SIG-M5 treated with dmso at 0.1 percent for 504 hours (cell line): ENCODE measurements around the gene SMARCAL1.

Experiments
- DNase-seq: peaks from one replicate; lab custom pipeline; 2025; ENCODE audit not compliant: unreplicated experiment; lab: John Stamatoyannopoulos, UW

The SMARCAL1 gene

GRCh38 chr2:216426938-216427337 lies 14.7 kb downstream of the SMARCAL1 start:
- DNase-seq = no peak

- peak; percentile 10 for DNase-seq
These were observed 16.5 kb downstream of the SMARCAL1 start for GRCh38 chr2:216428618-216429350.

- DNase-seq = no peak
These were observed 17.1 kb downstream of the SMARCAL1 start for GRCh38 chr2:216429428-216429827.

GRCh38 chr2:216430811-216431530 lies 18.7 kb downstream of the SMARCAL1 start:
- no peak for DNase-seq

GRCh38 chr2:216431531-216431856 lies 19.2 kb downstream of the SMARCAL1 start:
- DNase-seq = no peak

- no peak for DNase-seq
These were observed 24.1 kb downstream of the SMARCAL1 start for GRCh38 chr2:216436383-216436782.

- DNase-seq = no peak
These were observed 29.2 kb downstream of the SMARCAL1 start for GRCh38 chr2:216441308-216442010.

- no peak for DNase-seq
These were observed 33.2 kb downstream of the SMARCAL1 start for GRCh38 chr2:216445501-216445900.

- no peak for DNase-seq
These were observed 34.1 kb downstream of the SMARCAL1 start for GRCh38 chr2:216446343-216446742.

GRCh38 chr2:216447293-216447692 lies 35.0 kb downstream of the SMARCAL1 start:
- DNase-seq = no peak

GRCh38 chr2:216448829-216449228 lies 36.5 kb downstream of the SMARCAL1 start:
- no peak for DNase-seq

- DNase-seq = no peak
These were observed 38.1 kb downstream of the SMARCAL1 start for GRCh38 chr2:216450346-216450745.

GRCh38 chr2:216450784-216451183 lies 38.5 kb downstream of the SMARCAL1 start:
- DNase-seq = no peak

- no peak for DNase-seq
These were observed 41.8 kb downstream of the SMARCAL1 start for GRCh38 chr2:216453955-216454614.

GRCh38 chr2:216463148-216463547 lies 50.9 kb downstream of the SMARCAL1 start:
- DNase-seq = no peak

GRCh38 chr2:216464104-216464720 lies 51.9 kb downstream of the SMARCAL1 start:
- DNase-seq = no peak

GRCh38 chr2:216465579-216466195 lies 53.4 kb downstream of the SMARCAL1 start:
- no peak for DNase-seq

GRCh38 chr2:216467845-216468244 lies 55.6 kb downstream of the SMARCAL1 start:
- DNase-seq = no peak

GRCh38 chr2:216469661-216470060 lies 57.4 kb downstream of the SMARCAL1 start:
- no peak for DNase-seq

- no peak for DNase-seq
These were observed 60.9 kb downstream of the SMARCAL1 start for GRCh38 chr2:216473187-216473586.
